Measurements from ENCODE around the gene POC1B.
"Not testable (repeated sequence)": the region's sequence is repeated elsewhere in the genome, so short reads cannot be mapped to it uniquely, and the experiment has no call there.

POC1B gene

DNA sequence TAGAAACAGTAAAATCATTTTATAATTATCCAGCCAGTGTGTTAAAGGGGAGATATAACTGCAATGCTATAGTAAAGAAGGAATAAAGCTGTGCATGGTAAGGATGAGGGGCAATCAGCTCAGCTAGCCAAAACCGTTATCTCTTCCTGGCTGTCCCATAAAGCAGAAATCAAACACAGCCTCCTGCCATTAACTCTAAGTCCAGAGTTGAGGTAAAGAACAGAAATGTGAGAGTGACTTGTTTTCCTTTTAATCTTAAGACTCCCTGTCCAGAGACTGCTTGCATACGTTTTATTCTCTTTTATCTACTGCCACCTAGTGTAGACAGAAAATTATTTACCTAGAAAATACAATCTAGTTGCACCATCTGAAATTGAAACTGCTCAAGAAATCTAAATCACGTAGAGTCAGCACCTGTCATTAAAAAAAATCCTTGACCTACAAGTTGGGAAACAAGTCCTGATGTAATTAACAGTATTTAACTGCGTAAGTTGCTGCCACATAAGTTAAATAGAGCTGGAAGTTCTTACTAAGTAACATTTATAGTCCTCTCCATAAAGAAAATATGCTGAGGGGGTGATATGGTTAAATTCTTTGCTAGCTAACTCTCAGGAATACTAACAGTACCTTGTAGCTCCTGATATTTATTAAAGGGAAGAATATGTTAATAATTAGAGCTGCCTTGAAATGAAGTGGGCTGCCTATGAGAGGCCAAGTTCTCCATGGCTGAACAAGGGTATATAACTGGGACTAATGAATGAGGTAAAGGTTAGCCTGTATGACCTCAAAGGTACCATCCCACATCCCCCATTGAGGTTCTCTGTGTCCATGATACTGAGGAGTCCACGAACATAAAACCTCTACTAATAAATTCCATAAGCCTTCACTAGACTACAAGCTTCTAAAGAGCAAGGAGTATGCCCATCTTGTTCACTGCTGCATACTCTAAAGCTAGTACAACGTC is 63.9 kb downstream of the POC1B start:
- DNase-seq, result peak; percentile 39

DNA sequence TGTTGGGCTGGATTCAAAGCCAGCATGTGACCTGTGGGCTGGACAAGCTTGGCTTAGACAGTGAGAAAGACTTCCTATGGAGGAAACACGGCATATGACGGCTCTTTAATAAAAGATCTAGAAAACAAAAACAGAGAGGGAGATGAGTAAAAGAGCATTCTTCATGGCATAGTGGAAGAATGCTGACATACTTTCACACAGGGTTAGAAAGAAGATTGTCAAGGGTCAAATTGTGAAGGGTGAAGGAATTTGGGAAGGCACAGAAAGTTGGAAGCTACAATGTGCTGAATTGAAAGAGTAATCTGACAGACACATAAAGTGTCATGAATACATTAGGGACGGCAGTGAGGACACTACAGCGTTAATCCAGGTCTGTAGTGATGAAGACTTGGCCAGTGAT is 64.7 kb downstream of the POC1B start:
- no peak for DNase-seq

- DNase-seq, result not testable (repeated sequence)
These were observed 66.6 kb downstream of the POC1B start for GRCh38 chr12:89459279-89459678.

DNA sequence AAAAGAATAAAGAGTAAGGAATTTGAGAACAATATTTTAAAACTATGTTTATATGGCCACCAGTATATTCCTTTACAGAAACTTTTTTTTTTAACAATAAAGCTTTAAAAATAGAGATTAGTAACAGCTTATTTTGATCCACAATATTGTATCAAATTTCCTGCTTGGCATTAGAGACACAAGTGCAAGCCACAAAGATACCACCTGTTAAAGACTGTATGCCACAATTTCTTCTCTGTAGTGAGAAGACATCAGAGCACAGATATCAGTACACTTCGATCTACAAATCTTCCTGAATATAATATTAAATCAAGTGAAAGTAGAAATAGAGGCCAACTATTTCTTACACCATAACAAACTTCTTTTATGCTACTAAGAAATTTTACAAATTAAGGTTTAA is 69.3 kb downstream of the POC1B start:
- no peak for DNase-seq

- no peak for DNase-seq
These were observed 71.6 kb downstream of the POC1B start for GRCh38 chr12:89454080-89454848.

DNA sequence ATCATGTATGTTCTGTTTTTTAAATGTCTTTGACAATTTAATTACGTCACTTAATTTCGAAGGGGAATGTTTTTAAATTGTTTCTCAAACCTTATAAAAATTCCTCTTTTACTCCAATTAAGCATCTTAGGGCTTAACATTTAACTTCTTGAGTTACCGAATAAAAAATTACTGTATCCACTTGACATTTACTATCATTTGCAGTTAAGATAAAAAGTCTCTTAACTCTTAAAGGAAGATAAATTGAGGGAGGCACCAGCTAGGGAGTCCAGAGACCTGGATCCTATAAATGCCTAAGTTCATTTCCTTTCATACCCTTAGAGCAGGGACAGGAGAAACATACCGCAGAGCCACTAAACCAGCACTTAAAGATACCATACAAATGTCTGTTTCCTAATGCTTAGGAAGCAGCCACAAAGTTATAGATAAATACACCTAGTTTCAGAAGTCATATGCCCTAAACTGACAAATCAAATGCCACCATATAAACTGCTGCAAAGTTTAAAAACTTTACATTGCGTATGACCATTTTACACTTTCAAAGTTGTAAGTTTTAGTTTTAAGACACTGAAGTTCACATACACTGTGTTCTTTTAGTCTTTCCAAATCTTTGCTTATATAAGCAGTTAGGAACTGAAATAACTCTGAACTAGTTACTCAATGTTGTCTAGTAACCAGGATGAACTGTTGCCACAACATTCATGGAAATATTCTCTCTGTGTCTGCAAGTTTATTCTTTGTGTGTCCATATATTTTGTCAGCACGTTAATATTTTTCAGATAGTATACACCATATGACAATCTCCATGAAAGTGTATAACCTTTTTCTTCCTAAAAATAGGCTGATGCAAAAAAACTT is 72.5 kb downstream of the POC1B start:
- no peak for DNase-seq

GRCh38 chr12:89451841-89452251 is 74.0 kb downstream of the POC1B start:
- no peak for DNase-seq

DNA sequence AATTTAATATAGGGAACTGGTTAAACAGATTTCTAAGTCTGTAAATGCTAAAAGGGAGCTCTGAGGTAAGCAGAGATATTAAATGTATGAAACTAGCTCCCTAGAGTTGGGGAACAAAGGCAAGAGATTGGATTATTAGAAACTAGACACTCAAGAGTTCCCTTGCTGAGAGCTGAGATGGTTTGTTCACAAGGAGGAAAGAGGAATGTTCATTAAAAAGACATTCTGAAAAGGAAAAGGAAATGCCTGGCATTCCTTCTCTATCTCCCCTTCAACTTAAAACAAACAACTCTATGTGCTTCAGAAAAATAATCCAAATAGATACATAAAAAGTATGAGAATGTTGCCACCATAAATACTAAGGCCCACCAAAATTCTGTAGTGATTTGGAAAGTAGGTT is 74.9 kb downstream of the POC1B start:
- DNase-seq, result no peak

DNA sequence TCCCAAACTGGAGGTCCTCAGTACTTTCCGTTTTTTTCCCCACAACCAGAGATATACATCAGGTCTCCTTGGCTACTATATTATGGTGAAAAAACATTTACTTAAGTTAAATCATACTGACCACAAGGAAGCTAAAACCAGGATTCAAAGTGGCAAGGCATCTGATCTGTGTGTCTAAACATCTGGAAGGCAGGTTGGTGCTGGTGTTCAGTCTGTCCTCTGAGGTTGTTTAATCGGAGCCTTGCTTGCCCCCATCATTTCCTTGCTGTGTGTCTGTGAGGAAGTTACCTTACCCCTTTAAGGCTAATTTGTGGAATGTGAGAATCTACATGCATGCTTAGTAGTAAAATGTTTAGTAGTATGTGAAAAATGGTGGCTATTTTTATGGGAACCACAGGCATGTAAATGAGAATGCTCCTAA is 76.9 kb downstream of the POC1B start:
- no peak for DNase-seq

- DNase-seq, result peak; percentile 64
These were observed 77.3 kb downstream of the POC1B start for GRCh38 chr12:89448526-89448925.

DNA sequence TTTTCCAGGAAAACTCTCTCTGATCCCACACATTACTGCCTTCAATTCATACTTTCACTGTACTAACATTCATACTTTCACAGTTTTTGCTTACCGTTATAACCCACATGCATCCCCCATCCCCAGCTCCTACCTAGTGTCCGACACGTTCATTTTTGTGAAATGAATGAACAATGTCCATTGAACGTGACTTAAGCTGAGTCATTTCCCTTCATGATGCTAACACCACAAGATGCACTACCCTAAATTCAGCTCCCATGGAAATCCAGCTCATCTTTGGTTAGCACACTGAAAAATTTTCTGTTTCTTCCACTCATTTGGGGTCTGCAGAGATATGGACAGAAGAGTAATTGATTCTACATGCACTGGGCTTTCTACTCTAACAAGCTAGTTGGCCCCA is 85.9 kb downstream of the POC1B start:
- DNase-seq, result no peak

GRCh38 chr12:89437231-89437630 is 88.6 kb downstream of the POC1B start:
- DNase-seq, result no peak

DNA sequence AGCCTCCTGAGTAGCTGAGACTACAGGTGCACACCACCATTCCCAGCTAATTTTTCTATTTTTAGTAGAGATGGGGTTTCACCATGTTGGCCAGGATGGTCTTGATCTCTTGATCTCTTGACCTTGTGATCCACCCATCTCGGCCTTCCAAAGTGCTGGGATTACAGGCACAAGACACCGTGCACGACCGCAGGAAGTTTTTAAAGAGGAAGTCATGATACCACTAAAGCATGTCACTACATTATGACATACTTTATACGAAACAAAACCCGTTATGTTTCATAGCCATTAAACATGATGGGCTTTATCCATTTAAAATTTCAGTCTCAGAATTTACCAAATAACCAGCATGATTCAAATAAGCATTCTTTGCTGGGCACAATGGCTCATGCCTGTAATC is 89.8 kb downstream of the POC1B start:
- no peak for DNase-seq

DNA sequence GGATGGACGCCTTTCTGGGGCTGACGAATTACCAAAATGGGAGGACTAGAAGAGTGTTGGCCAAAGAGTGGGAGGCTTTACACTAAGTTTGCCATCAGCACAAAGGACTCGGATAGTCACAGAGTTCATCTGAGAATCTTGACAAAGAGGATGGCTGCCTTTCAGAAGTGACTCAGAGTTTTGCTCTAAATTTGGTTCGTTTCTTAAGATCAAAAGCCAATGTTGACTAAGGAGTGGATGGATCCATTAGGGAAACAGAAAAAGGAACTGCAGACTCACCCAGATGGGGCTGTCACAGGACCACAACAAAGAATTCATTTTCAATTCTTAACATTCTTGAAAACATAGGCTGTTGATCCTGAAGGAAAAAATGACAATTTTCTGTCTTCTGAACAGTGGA is 92.2 kb downstream of the POC1B start:
- DNase-seq, result no peak

DNA sequence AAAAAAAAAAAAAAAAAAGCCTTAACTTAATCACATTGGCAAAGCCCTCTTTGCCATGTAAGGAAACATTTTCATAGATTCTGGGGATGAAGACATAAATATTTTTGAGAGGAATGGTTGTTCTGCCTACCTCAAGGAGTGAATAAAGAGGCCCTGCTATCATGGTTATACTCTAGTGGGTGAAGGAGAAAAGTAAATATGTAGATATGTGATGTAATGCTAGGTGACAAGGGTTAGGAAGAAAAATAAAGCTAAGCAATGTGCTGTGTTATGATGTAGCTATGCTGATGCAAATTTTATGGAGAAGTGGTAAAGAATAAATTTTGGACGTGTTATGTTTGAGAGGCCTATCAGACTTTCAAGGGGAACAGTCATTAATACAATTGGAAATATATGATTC is 93.5 kb downstream of the POC1B start:
- DNase-seq, result no peak

DNA sequence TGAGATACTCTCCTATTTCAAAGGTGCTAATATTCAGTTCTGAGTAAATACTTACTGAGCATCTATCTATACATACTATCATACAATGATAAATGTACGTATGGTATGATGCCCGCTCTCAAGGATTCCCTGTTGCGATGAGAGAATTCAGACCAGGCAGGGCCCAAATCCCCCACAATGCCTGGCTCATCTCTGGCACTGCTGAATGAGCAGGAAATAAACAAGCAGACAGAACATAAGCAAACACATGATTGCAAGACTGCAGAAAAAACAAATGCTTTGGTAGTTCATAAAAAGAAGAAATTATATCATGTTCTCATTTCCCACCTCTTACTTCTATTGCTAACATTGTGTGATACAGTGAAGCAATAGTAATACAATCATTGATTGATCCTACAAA is 96.3 kb downstream of the POC1B start:
- DNase-seq, result no peak

- DNase-seq, result no peak
These were observed 98.2 kb downstream of the POC1B start for GRCh38 chr12:89427508-89428156.

GRCh38 chr12:89424846-89425245 is 101.0 kb downstream of the POC1B start:
- DNase-seq, result no peak

- DNase-seq, result no peak
These were observed 101.5 kb downstream of the POC1B start for GRCh38 chr12:89424389-89424788.

DNA sequence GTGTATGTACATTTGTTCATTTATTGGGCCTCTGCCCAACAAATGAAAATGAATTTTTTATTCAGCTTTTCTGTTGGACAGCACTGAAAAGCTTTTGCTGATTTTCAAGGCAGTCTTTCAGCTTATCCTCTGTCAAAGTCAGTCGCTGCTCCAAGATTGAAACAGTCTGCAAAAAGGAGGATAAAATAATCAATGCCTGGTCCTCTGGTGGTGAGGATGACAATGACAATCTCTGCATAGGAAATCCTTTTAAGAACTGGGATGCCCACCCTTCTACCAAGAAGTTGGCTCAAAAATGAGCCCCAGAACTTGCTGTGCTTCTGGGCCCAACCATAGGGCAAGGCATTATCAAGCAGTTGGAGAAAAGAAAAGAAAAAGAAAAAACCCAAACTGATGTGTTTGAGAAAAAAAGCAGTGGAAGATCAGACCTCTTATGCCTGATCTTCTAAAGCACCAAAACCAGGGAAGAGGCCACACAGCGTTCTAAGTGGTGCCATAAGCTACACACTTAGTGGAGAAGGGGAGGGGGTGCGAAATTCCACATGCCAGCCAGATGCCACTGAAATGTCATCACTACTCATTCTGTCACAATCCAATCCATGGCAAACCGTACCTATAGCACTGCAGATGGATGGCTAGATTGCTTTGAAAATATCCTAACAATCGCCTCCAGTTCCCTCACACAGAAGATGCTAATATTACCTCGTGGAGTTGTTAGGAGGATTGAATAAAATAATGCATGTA is 104.6 kb downstream of the POC1B start:
- peak; percentile 80 for DNase-seq

DNA sequence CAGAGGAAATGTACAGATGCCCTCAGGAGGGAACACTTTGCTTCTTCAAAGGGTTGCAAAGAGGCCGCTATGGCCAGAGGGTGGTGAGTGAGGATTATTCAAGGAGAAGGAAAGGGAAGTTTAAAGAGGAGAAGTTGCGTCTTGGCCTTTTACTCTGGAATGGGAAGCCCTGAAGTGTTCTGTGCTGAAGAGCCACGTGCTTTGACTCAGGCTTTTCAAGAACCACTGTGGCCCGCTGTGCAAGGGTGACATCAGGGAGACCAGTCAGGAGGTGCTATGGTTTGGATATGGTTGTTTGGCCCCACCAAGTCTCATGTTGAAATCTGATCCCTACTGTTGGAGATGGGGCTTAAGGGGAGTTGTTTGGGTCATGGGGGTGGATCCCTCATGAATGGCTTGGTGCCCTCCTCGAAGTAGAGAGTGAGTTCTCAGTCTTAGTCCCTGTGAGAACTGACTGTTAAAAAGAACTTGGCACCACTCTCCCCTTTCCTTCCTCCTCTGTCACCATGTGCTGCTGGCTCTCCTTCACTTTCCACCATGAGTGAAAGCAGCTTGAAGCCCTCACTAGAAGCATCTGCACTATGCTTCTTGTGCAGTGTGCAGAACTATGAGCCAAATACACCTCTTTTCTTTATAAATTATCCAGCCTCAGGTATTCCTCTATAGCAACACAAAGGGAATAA is 107.5 kb downstream of the POC1B start:
- no peak for DNase-seq
